IPS-NIHi7 (cell line): Measurements from ENCODE around the gene BLVRA.

Source experiments
- DNase-seq: peaks from one replicate; pipeline ENCODE4 v3.0.0; 2012; ENCODE audit warnings: mixed read lengths; ENCODE audit errors: extremely low spot score

The BLVRA gene

DNA sequence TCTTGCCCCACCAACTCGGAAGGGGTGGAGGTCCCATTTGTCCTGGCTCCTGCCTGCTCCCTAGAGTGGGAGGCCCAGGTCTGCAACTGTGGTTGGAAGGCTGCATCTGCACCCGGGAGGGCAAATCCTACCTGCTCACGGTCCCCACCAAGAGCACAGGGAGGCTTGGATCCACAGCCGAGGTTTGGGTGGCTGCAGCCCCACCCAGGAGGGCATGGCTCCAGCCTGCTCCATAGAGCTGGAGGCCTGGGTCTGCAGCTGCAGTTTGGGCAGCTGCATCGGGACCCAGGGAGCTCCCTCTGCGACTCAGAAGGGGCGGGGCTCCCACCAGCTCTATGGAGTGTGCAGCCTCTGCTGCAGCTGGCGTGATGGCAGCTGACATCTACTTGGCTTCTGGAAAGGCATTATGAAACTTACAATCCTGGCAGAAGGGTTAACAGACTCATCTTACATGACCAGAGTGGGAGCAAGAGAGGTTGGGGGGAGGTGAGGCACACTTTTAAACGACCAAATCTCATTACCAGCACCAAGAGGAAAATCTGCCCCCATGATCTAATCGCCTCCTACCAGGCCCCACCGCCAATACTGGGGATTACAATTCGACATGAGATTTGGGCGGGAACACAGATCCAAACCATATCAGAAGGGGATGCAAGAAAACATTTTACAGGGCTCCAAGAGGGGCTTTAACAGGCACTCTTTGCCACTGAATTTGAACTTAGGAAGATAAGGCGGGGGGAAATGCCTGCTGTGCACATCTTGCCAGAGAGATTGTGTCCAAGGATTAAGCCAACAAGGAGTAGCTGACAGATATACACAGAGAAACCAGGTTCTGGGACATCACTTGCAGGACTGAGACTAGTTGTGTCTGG lies 8.2 kb upstream of the BLVRA start:
- no peak for DNase-seq

- no peak for DNase-seq
Measured at GRCh38 chr7:43752411-43752810, 6.1 kb upstream of the BLVRA start.

GRCh38 chr7:43753271-43753810 lies 5.1 kb upstream of the BLVRA start:
- DNase-seq, result no peak

DNA sequence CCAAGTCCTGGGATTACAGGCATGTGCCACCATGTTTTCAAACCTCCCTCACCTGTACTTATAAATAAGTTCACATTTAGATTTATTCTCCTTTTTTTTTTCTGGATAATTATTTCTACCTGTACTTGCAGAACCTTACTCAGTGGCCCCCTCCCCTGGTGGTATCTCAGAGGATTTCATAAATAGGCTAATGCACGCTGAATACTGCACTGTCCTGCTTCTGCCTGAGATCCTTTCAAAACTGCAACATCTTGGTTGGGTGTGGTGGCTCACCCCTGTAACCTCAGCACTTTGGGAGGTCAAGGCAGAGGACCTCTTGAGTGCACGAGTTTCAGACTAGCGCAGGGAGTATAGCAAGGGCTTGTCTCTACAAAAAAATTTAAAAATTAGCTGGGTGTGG lies 4.6 kb upstream of the BLVRA start:
- DNase-seq, result no peak

GRCh38 chr7:43754596-43754995 lies 3.9 kb upstream of the BLVRA start:
- DNase-seq, result no peak

GRCh38 chr7:43756368-43757072 lies 2.0 kb upstream of the BLVRA start:
- DNase-seq, result no peak

GRCh38 chr7:43757073-43757720 lies 1.3 kb upstream of the BLVRA start:
- DNase-seq, result no peak

DNA sequence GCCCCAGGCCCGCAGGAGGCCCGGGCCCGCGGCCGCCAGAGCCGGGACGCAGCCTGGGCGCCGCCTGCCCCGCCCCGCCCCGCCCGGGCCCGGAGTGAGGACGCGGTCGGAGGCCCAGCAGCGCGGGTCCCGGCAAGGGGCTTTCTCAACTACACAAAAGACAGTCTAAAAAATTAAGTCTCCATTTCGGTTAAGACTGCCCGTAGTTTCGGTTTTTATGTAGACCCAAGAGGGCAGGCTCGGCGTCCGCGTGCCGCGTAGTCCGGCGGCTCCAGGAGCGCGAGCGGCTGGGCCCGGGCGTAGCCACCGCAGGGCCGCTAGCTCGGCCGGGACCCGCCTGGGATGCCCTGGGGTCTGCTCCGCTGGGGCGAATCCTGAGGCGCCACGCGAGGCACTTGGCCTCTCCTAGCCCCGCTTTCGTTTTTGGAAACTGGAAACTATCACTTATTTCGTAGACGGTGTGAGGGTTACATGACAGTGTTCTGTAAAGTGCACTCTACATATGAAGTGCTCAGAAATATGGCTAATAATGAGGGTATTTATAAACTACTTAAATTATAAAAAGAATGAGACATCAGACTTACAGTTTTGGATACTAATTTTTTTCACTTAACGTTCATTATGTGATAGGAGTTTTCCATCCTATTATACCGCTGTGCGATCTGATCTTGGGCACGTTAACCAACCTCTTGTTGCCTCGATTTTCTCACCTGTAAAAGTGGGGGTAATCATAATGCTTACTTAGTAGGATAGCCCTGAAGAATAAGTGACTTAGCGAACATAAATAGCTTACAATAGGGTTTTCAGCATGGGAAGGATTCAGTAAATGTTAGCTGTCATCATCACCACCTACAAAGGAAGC lies 573 bp downstream of the BLVRA start:
- DNase-seq, result peak; percentile 69

DNA sequence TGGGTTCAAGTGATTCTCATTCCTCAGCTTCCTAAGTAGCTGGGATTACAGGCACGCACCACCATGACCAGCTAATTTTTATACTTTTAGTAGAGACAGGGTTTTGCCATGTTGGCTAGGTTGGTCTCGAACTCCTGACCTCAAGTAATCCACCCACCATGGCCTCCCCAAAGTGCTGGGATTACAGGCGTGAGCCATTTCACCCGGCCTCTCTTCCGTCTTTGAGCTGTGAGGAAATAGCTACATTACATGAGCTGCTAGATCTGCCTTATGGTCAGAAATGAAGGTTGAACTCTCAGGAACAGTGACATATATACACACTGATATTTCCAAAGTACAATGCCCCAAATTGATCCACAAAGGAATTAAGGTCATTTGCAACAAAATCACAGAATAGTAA lies 2.4 kb downstream of the BLVRA start:
- DNase-seq, result no peak

DNA sequence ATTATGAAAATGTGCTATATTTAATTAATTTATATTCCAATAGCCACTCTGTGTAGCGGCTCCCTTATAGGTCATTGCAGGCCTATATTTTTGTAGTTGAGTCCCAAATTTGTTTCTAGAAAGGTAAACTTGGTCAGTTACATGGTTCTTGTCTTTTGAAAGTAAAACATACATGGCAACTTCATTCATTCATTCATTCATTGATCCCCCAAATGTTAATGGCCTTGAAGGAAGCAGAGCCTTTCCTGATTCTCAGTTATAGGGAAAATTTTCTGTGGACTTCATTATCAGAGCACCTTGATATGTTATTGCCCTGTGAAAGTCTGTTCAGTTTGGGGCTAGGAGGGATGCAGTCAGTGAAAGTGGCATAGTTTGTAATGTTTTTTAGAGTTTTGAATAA lies 2.9 kb downstream of the BLVRA start:
- no peak for DNase-seq

DNA sequence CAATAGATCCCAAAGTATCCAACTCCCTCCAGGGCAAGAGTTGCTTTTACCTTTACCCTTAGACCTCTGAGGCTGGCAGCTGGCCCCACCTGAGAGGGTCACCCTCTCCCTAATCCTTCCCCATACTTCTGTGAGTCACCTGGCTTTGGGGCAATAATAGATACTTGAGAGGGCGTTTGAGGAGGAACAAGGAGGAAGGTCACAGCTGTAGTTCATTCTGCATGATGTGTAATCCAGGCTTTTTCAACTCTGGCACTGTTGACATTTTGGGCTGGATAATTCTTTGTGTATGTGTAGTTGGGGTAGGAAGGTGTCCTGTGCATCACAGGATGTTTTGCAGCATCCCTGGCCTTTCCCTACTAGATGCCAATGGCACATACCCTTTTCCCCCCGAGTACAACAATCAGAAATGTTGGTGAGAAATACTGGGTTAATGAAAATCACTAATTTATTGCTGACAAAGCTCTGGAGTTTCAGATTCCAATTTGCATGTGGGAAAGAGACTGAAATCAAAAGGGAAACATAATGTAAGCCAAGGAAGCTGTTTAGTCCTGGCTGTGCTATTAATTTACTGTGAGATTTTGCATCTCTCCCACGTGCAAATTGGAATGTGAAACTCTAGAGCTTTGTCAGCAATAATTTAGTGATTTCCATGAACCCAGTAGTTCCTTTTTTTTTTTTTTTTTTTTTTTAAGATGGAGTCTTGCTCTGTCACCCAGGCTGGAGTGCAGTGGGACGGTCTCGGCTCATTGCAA lies 3.6 kb downstream of the BLVRA start:
- DNase-seq, result no peak

DNA sequence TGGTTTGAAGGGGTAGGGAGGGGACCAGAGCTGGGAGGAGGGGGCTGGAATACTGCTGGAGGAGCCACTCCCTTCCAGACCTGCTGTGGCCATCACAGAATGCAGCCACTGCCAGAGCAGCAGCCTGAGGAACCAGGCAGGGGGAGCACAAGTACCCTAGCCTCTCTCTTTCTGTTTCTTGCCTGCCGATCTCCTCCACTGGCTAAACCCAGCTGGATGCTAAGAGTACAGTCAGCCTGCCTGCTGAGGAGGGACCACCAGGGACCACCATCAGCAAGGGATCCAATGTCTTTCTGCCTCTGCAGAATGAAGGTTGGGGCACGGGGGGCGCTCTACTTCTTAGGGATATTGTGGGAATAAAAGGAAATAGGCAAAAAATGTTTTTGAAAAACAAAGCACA lies 4.7 kb downstream of the BLVRA start:
- DNase-seq, result peak; percentile 52

DNA sequence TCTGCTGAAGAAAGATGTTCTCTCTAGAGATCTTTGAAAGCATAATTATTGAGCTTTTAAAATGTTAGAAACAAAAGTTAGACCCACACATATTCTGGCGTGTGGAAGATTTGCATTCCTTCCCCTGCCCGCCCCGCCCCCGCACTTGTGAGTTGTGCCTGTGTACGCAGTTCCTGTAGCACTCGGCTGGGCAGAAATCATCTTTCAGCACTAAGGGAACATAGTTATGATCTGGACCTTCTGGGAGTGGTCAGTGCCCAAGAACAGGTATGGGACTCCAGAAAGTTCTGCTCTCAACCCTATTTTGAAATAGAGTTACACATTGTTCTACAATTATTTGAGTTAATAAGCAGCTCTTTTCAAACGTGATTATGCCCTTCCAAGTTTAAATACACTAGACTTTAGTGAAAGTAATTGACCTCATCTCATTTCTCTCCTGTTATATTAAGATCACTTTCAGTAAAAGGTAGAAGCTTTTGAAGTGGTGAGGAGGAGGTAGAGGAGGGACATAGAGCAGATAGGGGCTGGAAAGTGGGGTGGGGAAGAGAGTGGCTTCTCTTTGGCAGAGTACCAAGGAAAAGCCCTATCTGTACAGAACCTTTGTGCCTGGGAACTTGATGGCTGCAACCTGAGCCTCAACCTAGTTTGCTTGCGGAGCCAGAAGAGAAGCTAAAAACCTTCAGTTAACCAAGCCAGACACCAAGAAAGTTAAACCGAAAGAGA lies 5.7 kb downstream of the BLVRA start:
- no peak for DNase-seq

GRCh38 chr7:43764807-43765491 lies 6.5 kb downstream of the BLVRA start:
- no peak for DNase-seq

DNA sequence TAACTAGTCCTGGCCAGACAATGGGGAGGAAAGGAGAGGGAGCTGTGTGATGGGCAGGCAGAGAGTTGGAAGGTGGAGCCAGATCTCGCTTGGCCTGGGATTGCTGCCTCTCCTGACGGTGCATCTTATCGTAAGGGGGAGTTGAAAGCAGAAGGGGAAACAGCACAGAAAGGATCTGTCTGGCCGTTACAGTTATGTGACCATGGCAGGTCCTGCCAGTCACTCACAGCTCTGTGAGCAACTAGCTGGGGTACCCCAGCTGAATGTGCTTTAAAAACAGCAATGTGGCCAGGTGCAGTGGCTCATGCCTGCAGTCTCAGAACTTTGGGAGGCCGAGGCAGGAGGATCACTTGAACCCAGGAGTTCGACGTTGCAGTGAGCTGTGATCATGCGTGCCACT lies 8.1 kb downstream of the BLVRA start:
- no peak for DNase-seq

DNA sequence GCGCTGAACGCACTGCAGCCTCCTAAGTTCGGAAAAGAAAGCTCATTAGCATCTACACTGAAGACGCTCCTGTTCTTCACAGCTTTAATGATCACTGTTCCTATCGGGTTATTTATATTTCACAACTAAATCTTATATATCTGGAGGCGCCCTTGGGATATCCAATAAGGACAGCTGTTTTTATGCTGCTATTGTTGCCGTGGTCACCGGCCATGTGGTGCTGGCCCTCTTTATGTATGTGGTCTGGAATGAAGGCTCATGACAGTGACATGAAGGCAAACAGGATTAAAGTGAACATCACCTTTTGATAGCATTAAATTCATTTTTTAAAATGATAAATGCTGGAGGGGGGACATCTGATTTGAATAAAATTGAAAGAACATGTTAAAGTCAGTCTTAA lies 8.8 kb downstream of the BLVRA start:
- no peak for DNase-seq

- no peak for DNase-seq
Measured at GRCh38 chr7:43768201-43768886, 9.9 kb downstream of the BLVRA start.

GRCh38 chr7:43768887-43769272 lies 10.4 kb downstream of the BLVRA start:
- no peak for DNase-seq

GRCh38 chr7:43769281-43769680 lies 10.8 kb downstream of the BLVRA start:
- DNase-seq, result no peak
